Bronchial epithelial cell (primary cell): ENCODE results near the gene OR10G3. TPM values are rescaled to one million over a fixed set of nuclear protein-coding genes. Genes with fewer than 3 reads are reported as not detected.
"Not testable (repeated sequence)": the region's sequence is repeated elsewhere in the genome, so short reads cannot be mapped to it uniquely, and the experiment has no call there.

Experiments used
- DNase-seq: peaks from one replicate; pipeline ENCODE4 v3.0.0-alpha.2; 2010; ENCODE audit warnings: low read depth
- FAIRE-seq: peaks from 2 replicates; lab custom pipeline; 2011; peaks lifted over from hg19 to GRCh38; lab: Jason Lieb, UNC
- H3K27me3 ChIP-seq: 2 replicates; pipeline ENCODE4 v1.5.1; 2011; ENCODE audit warnings: low read length; ENCODE audit not compliant: control insufficient read depth, insufficient read depth
- H3K36me3 ChIP-seq: 2 replicates; pipeline ENCODE4 v1.5.1; 2011; ENCODE audit warnings: low read length; ENCODE audit not compliant: control insufficient read depth, insufficient read depth
- H3K4me3 ChIP-seq: 2 replicates; pipeline ENCODE4 v1.5.1; 2011; ENCODE audit warnings: mild to moderate bottlenecking, low read depth, low read length, control low read depth
- total RNA-seq: library from RNA; depleted of rRNA; stranded (reverse); fragments of >200 nt; gene quantifications from 2 replicates; pipeline ENCODE4 v1.2.1, GENCODE V29; 2014
- TF ChIP-seq, protein P1 (sequence below): IDR thresholded peaks from 2 replicates; pipeline ENCODE4 v1.5.1; 2011; ENCODE audit warnings: mild to moderate bottlenecking, moderate library complexity, low read length, control low read depth, inconsistent platforms; ENCODE audit not compliant: insufficient read depth, severe bottlenecking

OR10G3 gene
- total RNA-seq: not detected in 2 replicates

- no peak within 1 kb of the TSS for H3K4me3 ChIP-seq
- no peak for DNase-seq
- TF ChIP-seq, protein P1, sequence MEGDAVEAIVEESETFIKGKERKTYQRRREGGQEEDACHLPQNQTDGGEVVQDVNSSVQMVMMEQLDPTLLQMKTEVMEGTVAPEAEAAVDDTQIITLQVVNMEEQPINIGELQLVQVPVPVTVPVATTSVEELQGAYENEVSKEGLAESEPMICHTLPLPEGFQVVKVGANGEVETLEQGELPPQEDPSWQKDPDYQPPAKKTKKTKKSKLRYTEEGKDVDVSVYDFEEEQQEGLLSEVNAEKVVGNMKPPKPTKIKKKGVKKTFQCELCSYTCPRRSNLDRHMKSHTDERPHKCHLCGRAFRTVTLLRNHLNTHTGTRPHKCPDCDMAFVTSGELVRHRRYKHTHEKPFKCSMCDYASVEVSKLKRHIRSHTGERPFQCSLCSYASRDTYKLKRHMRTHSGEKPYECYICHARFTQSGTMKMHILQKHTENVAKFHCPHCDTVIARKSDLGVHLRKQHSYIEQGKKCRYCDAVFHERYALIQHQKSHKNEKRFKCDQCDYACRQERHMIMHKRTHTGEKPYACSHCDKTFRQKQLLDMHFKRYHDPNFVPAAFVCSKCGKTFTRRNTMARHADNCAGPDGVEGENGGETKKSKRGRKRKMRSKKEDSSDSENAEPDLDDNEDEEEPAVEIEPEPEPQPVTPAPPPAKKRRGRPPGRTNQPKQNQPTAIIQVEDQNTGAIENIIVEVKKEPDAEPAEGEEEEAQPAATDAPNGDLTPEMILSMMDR: no peak
- H3K36me3 ChIP-seq: no peaks in the 10 kb centered on the region
- no peak for FAIRE-seq
- H3K27me3 ChIP-seq: no peaks in the 10 kb centered on the region
Observed at GRCh38 chr14:21579976-21580375, at the start of gene OR10G3. OR10G3 (minus strand) TSS chr14:21580076; CDS start chr14:21570744, 9,332 bp downstream.

- H3K4me3 ChIP-seq: no peak overlapping the region
- DNase-seq (peak; percentile 47), FAIRE-seq (no peak)
- no peaks in the 10 kb centered on the region for H3K36me3 ChIP-seq
- TF ChIP-seq, protein P1: no peak
- H3K27me3 ChIP-seq: no peaks in the 10 kb centered on the region
Observed at GRCh38 chr14:21626491-21627230, 46.8 kb upstream of the OR10G3 start.

DNA sequence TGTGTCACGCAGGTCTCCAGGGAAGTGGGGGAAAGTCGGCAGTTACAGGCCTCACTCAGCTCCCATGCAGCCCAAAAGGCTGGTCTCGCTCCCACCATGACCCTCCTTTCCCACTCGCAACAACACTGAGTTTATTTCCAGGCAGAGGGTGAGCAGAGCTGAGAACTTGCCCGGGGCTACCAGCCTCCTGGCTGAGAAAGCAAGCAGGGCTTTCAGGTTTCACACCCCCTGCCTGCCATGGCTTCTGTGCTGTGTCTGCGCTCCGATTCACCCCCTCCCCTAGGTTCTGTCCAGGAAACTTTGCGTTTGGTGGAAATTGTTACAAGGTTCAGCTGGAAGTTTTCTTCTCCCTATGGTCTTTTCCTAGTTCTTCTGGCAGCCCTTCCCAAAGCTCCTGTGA, 37.7 kb upstream of the OR10G3 start:
- DNase-seq (no peak), FAIRE-seq (no peak)
- H3K36me3 ChIP-seq: no peaks in the 10 kb centered on the region
- TF ChIP-seq, protein P1: no peak
- H3K27me3 ChIP-seq: no peaks in the 10 kb centered on the region
- H3K4me3 ChIP-seq: no peak overlapping the region

GRCh38 chr14:21614240-21614639, 34.4 kb upstream of the OR10G3 start:
- FAIRE-seq (no peak), DNase-seq (no peak)
- H3K27me3 ChIP-seq: no peaks in the 10 kb centered on the region
- H3K36me3 ChIP-seq: no peaks in the 10 kb centered on the region
- TF ChIP-seq, protein P1: no peak
- no peak overlapping the region for H3K4me3 ChIP-seq

DNA sequence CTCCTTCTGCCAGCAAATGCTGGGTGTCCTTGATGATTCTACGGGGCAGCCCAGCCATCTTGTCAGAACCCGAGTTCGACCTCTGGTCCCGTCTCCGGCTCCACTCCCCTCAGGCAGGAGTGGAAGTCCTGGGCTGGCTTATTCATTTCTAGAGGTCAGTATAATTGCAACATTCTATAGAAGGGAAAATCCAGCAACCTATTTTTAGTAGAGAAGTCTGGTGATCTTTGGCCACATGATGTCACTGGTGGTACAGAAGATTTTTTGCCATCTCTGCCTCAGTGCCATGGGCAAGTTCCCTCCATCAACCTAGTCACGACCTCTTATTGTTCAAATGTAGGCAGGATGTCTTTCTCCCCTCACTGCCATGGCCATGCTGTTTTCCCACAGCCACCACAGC, 32.4 kb upstream of the OR10G3 start:
- DNase-seq (no peak), FAIRE-seq (no peak)
- no peaks in the 10 kb centered on the region for H3K36me3 ChIP-seq
- H3K27me3 ChIP-seq: no peaks in the 10 kb centered on the region
- no peak overlapping the region for H3K4me3 ChIP-seq
- TF ChIP-seq, protein P1: no peak

- not testable (repeated sequence) for H3K36me3 ChIP-seq, DNase-seq, H3K27me3 ChIP-seq, H3K4me3 ChIP-seq
- peak; percentile 94 for FAIRE-seq
Observed at GRCh38 chr14:21602181-21602580, 22.3 kb upstream of the OR10G3 start.
